ENCODE measurements around the gene CFLAR.

DNA sequence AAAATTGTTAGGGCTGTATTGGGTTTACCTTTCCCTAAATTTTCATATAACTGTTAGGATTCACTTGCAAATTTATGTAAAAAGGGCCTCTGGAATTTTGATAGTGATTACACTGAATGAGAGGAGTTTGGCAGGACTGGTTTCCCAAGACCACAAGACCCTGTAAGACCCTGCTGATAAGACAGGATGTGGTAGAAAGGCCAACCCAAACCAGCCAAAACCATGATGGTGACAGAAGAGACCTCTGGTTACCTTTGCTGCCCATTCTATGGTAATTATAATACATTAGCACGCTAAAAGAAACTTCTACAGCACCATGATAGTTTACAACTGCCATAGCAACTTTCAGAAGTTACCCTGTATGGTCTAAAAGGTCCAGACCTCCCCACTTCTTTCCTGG lies 58.7 kb downstream of the CFLAR start:
- TF ChIP-seq, protein P1, sequence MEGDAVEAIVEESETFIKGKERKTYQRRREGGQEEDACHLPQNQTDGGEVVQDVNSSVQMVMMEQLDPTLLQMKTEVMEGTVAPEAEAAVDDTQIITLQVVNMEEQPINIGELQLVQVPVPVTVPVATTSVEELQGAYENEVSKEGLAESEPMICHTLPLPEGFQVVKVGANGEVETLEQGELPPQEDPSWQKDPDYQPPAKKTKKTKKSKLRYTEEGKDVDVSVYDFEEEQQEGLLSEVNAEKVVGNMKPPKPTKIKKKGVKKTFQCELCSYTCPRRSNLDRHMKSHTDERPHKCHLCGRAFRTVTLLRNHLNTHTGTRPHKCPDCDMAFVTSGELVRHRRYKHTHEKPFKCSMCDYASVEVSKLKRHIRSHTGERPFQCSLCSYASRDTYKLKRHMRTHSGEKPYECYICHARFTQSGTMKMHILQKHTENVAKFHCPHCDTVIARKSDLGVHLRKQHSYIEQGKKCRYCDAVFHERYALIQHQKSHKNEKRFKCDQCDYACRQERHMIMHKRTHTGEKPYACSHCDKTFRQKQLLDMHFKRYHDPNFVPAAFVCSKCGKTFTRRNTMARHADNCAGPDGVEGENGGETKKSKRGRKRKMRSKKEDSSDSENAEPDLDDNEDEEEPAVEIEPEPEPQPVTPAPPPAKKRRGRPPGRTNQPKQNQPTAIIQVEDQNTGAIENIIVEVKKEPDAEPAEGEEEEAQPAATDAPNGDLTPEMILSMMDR (IDR thresholded peaks at IDR 0.05; ENCODE audit: low read length), result no peak
- TF ChIP-seq EZH2 (optimal IDR thresholded peaks at IDR 0.05; ENCODE audit: low read depth, low read length), result no peak
